Measurements from ENCODE around the gene CHPF2. TPM values are rescaled to one million over a fixed set of nuclear protein-coding genes. Genes with fewer than 3 reads are reported as not detected.

The CHPF2 gene
- total RNA-seq, 1 experiment from 2014 or later = 19.5 TPM

DNA sequence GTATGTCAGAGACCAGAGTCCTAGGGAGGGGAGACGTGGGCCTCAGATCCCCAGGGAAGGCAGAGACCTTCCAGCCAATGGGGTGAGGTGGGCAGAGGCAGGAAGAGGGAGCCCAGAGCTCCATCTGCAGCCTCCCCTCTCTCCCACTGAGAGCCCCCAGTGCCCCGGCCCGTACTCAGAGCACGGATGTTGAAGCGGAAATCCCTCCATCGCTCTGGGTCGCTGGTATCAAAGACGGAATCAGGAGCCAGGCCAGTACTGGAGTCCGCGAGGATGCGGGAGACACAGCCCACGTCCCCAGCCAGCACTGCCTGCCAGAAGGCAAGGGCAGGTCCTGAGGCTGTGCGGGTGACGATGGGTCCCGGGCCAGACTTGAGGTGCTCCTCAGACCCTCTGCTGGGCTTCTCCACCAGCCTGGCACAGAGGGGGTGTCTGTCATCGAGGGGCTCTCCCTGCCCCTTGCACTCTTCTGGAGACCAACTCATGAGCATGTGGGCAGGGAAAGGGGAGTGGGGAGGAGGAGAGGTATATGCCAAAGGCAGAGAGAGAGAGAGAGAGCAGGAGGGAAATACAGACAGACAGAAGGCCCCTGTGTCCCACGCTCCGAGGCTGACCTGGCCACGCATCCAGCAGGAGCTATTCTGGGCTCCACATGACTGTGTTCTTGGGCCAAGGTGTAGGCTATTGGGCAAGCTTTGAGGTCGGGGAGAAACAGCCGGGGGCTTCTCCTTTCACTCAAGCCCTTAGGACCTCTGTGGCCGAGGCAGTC, 45.5 kb upstream of the CHPF2 start, which contains the start of gene ASB10:
Gene ASB10, minus strand, starts transcription at position 611 of the 769 bp plus-strand sequence. Its CDS starts 120 bp downstream, at position 491.
- H3K4me3 ChIP-seq (replicated peaks in 1 of 2; ENCODE audit: low read depth in 1 of 2, low read length in 2 of 2) = no peak within 1 kb of the TSS
- H3K79me2 ChIP-seq (ENCODE audit: insufficient read depth, low read length) = no peaks in the 10 kb centered on the region
- H3K9me2 ChIP-seq (ENCODE audit: insufficient read depth) = no peaks in the 10 kb centered on the region
- DNase-seq (ENCODE audit: low read depth, low spot score) = no peak
- POLR2A ChIA-PET = no interaction called here
- H3K27me3 ChIP-seq (ENCODE audit: insufficient read depth, low read length) = no peaks in the 10 kb centered on the region
- H2AFZ ChIP-seq (ENCODE audit: low read depth, low read length, poor library complexity, severe bottlenecking) = no peak within 1 kb of the TSS
- H3K27ac ChIP-seq (ENCODE audit: low read depth, low read length) = no peak within 1 kb of the TSS
- no TSS peak for BruUV-seq (replicated peaks)
- CTCF ChIA-PET = no interaction called here
- no peak within 1 kb of the TSS for H3K9ac ChIP-seq (ENCODE audit: low read length)
- RAD21 ChIA-PET (ENCODE audit: low non-redundant PET in 1 of 2, low total read pairs in 2 of 2, uncharacterized antibody in 2 of 2, unreplicated experiment in 2 of 2) = no interaction called here
- H3K4me1 ChIP-seq (ENCODE audit: control insufficient read depth in 1 of 2, insufficient read depth in 2 of 2, low read length in 2 of 2) = no peaks in the 10 kb centered on the region
- intact Hi-C loops (cut with micrococcal nuclease) = no loop called here
- H3K36me3 ChIP-seq (ENCODE audit: control insufficient read depth in 1 of 2, insufficient read depth in 2 of 2, low read length in 2 of 2) = no peaks in the 10 kb centered on the region
- no peak within 1 kb of the TSS for H3K4me2 ChIP-seq (ENCODE audit: low read length)
- no peaks in the 10 kb centered on the region for H3K9me3 ChIP-seq (ENCODE audit: control insufficient read depth in 1 of 2, insufficient read depth in 1 of 2, low read depth in 1 of 2, low read length in 2 of 2)
- ATAC-seq = no peak
- TF ChIP-seq CEBPB (IDR thresholded peaks at IDR 0.05; ENCODE audit: low read depth) = no peak
- no peak for TF ChIP-seq POLR2AphosphoS5 (IDR thresholded peaks at IDR 0.05; ENCODE audit: low read depth, low read length)
- TF ChIP-seq YY1 (IDR thresholded peaks at IDR 0.05; ENCODE audit: extremely low read depth, insufficient replicate concordance, low read depth, low read length) = no peak
- no peak for TF ChIP-seq RAD21 (IDR thresholded peaks at IDR 0.05; ENCODE audit: low read depth)
- no peak for TF ChIP-seq SP1 (IDR thresholded peaks at IDR 0.05; ENCODE audit: low read depth)
- no peak for TF ChIP-seq ZNF274 (IDR thresholded peaks at IDR 0.05; ENCODE audit: low read depth, low read length)
- no peak for TF ChIP-seq POLR2A (IDR thresholded peaks at IDR 0.05; ENCODE audit: borderline replicate concordance, extremely low read depth, insufficient read depth, insufficient read length)
- no peak for TF ChIP-seq JUND (IDR thresholded peaks at IDR 0.05)
- TF ChIP-seq EGR1 (IDR thresholded peaks at IDR 0.05; ENCODE audit: low read depth) = no peak
- H4K20me1 ChIP-seq (ENCODE audit: insufficient read depth) = no peaks in the 10 kb centered on the region

All from HCT116 (cell line).